Keratinocyte (primary cell): ENCODE data around the gene TOR1AIP2. TPM values are rescaled to one million over a fixed set of nuclear protein-coding genes. Genes with fewer than 3 reads are reported as not detected.

Experiments
- DNase-seq: peaks from one replicate; pipeline ENCODE4 v3.0.0-alpha.2; 2011; ENCODE audit warnings: low read depth, missing footprints, low spot score
- FAIRE-seq: peaks from 2 replicates; lab custom pipeline; 2011; peaks lifted over from hg19 to GRCh38; lab: Jason Lieb, UNC
- H2AFZ ChIP-seq: 2 replicates; pipeline ENCODE4 v1.6.0; 2012; ENCODE audit warnings: low read length, control low read depth, inconsistent platforms; ENCODE audit not compliant: control insufficient read depth
- H3K27ac ChIP-seq: 2 replicates; pipeline ENCODE4 v1.5.1; 2011; ENCODE audit warnings: low read length; ENCODE audit not compliant: control insufficient read depth, insufficient read depth
- H3K27me3 ChIP-seq: 3 replicates; pipeline ENCODE4 v1.6.0; 2011; ENCODE audit warnings: low read length; ENCODE audit not compliant: control insufficient read depth, insufficient read depth; ENCODE audit errors: extremely low read depth
- H3K36me3 ChIP-seq, 2 experiments: 2 replicates in 1 of 2; 3 replicates in 1 of 2; pipeline ENCODE4 v1.5.1; 2011; ENCODE audit warnings: low read length in 2 of 2, mild to moderate bottlenecking in 1 of 2; ENCODE audit not compliant: control insufficient read depth in 2 of 2, insufficient read depth in 2 of 2; ENCODE audit errors: extremely low read depth in 1 of 2
- H3K4me1 ChIP-seq: 3 replicates; pipeline ENCODE4 v1.5.1; 2011; ENCODE audit warnings: low read length; ENCODE audit not compliant: control insufficient read depth, insufficient read depth; ENCODE audit errors: extremely low read depth
- H3K4me2 ChIP-seq: 3 replicates; pipeline ENCODE4 v1.6.0; 2011; ENCODE audit warnings: low read depth, low read length; ENCODE audit not compliant: control insufficient read depth, insufficient read depth; ENCODE audit errors: extremely low read depth
- H3K4me3 ChIP-seq, 3 experiments: fragments of 200-600 bp in 1 of 3; sonication (generic) in 1 of 3; 2 replicates in 2 of 3; 3 replicates in 1 of 3; pipeline ENCODE4 v1.5.1; 2011 to 2016; ENCODE audit warnings: low read length in 3 of 3, mild to moderate bottlenecking in 3 of 3, control low read depth in 2 of 3, inconsistent platforms in 1 of 3, low read depth in 1 of 3, mixed read lengths in 1 of 3, mixed run types in 1 of 3, moderate library complexity in 1 of 3; ENCODE audit not compliant: control insufficient read depth in 2 of 3, insufficient read depth in 2 of 3; ENCODE audit errors: extremely low read depth in 1 of 3
- H3K79me2 ChIP-seq: 2 replicates; pipeline ENCODE4 v1.6.0; 2012; ENCODE audit warnings: low read length; ENCODE audit not compliant: control insufficient read depth, insufficient read depth
- H3K9ac ChIP-seq: 3 replicates; pipeline ENCODE4 v1.6.0; 2011; ENCODE audit warnings: low read length; ENCODE audit not compliant: control insufficient read depth, insufficient read depth; ENCODE audit errors: extremely low read depth
- H3K9me1 ChIP-seq: 3 replicates; pipeline ENCODE4 v1.6.0; 2011; ENCODE audit warnings: low read length; ENCODE audit not compliant: control insufficient read depth, insufficient read depth; ENCODE audit errors: extremely low read depth
- H3K9me3 ChIP-seq: 2 replicates; pipeline ENCODE4 v1.5.1; 2012; ENCODE audit warnings: low read depth, low read length; ENCODE audit not compliant: control insufficient read depth
- H4K20me1 ChIP-seq: 3 replicates; pipeline ENCODE4 v1.6.0; 2011; ENCODE audit warnings: low read length; ENCODE audit not compliant: control insufficient read depth, insufficient read depth; ENCODE audit errors: extremely low read depth
- CTCF ChIP-seq, 3 experiments: IDR thresholded peaks in 1 of 3; conservative IDR thresholded peaks in 1 of 3; optimal IDR thresholded peaks in 1 of 3; 2 replicates in 2 of 3; 3 replicates in 1 of 3; pipeline versions ENCODE3 to v1.5.1; 2011; ENCODE audit warnings: low read length in 3 of 3, mild to moderate bottlenecking in 3 of 3, moderate library complexity in 2 of 3, control low read depth in 1 of 3, inconsistent platforms in 1 of 3; ENCODE audit not compliant: insufficient read depth in 2 of 3; ENCODE audit errors: extremely low read depth in 1 of 3
- EZH2 ChIP-seq: IDR thresholded peaks from one replicate; pipeline ENCODE4 v1.6.1; 2012; ENCODE audit warnings: inconsistent platforms, mild to moderate bottlenecking, low read length, moderate library complexity
- dilution Hi-C: fragments of 300-500 bp; cut with MboI; formaldehyde crosslinking; loops from one replicate; pipeline ENCODE4 v1.7.0; 2020; ENCODE audit warnings: low sequenced_read_pairs; ENCODE audit not compliant: extremely low pct_ligation_motif_present
- polyA plus RNA-seq, 5 experiments: library from polyadenylated mRNA; depleted of rRNA in 3 of 5; stranded (reverse) in 3 of 5; stranded (forward) in 1 of 5; unstranded in 1 of 5; fragments of >200 nt; gene quantifications; 1 replicate in 1 of 5; 2 replicates in 3 of 5; 3 replicates in 1 of 5; pipeline versions ENCODE4 v1.2.1 to v1.2.3, GENCODE V29; 2011 to 2012; ENCODE audit warnings: missing spikeins in 2 of 5, low read depth in 1 of 5, low replicate concordance in 1 of 5

Gene TOR1AIP2
- polyA plus RNA-seq, 1 donor (not counting 4 experiments of a cell fraction or from before 2014, with no cell fraction given): 49.9 TPM

GRCh38 chr1:179822065-179822464 is 55.5 kb downstream of the TOR1AIP2 start:
- Histone ChIP-seq H3K4me3 (no peak overlapping the region), H3K4me1 (no peaks in the 10 kb centered on the region), H3K9me1 (no peaks in the 10 kb centered on the region), H3K9ac (no peak overlapping the region), H3K36me3 (no peaks in the 10 kb centered on the region), H3K27ac (no peak overlapping the region), H2AFZ (no peak overlapping the region), H3K27me3 (peaks cover 8% of the 10 kb centered on the region), H3K79me2 (no peaks in the 10 kb centered on the region), H4K20me1 (no peaks in the 10 kb centered on the region), H3K9me3 (no peaks in the 10 kb centered on the region), H3K4me2 (no peak overlapping the region)
- no peak for FAIRE-seq
- TF ChIP-seq CTCF (optimal IDR thresholded peaks at IDR 0.05 in 1 of 3, IDR thresholded peaks at IDR 0.05 in 1 of 3, conservative IDR thresholded peaks at IDR 0.05 in 1 of 3; ENCODE audit: extremely low read depth in 1 of 3, insufficient read depth in 2 of 3, low read length in 3 of 3) (no peak), EZH2 (no peak)
- no peak for DNase-seq
- dilution Hi-C loops: loop anchor here (25.0 kb wide), 1 partner anchor 110 kb away; no protein-coding TSS in a partner anchor

GRCh38 chr1:179821524-179821923 is 56.1 kb downstream of the TOR1AIP2 start:
- Histone ChIP-seq H3K4me2 (no peak overlapping the region), H3K9ac (no peak overlapping the region), H2AFZ (no peak overlapping the region), H3K4me1 (no peaks in the 10 kb centered on the region), H3K79me2 (no peaks in the 10 kb centered on the region), H3K27ac (no peak overlapping the region), H3K36me3 (no peaks in the 10 kb centered on the region), H3K27me3 (peaks cover 14% of the 10 kb centered on the region), H4K20me1 (no peaks in the 10 kb centered on the region), H3K4me3 (no peak overlapping the region), H3K9me1 (no peaks in the 10 kb centered on the region), H3K9me3 (no peaks in the 10 kb centered on the region)
- dilution Hi-C loops: loop anchor here (25.0 kb wide), 1 partner anchor 109 kb away; no protein-coding TSS in a partner anchor
- no peak for FAIRE-seq
- TF ChIP-seq EZH2: no peak
- TF ChIP-seq CTCF (optimal IDR thresholded peaks at IDR 0.05 in 1 of 3, IDR thresholded peaks at IDR 0.05 in 1 of 3, conservative IDR thresholded peaks at IDR 0.05 in 1 of 3; ENCODE audit: extremely low read depth in 1 of 3, insufficient read depth in 2 of 3, low read length in 3 of 3): no peak
- no peak for DNase-seq
